Sigmoid colon (tissue), 7 donors: ENCODE measurements around the gene PCBD1. TPM values are rescaled to one million over a fixed set of nuclear protein-coding genes. Genes with fewer than 3 reads are reported as not detected.

Experiments used
- DNase-seq: peaks from one replicate; pipeline ENCODE4 v3.0.0-alpha.2; 2019
- H3K27ac ChIP-seq, 4 donors: fragments of 200-600 bp; sonication (generic); one replicate each; pipeline ENCODE4 v1.5.1; 2016 to 2019; ENCODE audit warnings: mild to moderate bottlenecking in 1 of 4
- H3K27me3 ChIP-seq, 3 donors: fragments of 200-600 bp; sonication (generic); one replicate each; pipeline ENCODE4 v1.5.1; 2019; ENCODE audit warnings: mild to moderate bottlenecking in 1 of 3
- H3K36me3 ChIP-seq, 4 donors: fragments of 200-600 bp; sonication (generic); one replicate each; pipeline ENCODE4 v1.5.1; 2016 to 2019
- H3K4me1 ChIP-seq, 4 donors: fragments of 200-600 bp; sonication (generic); one replicate each; pipeline ENCODE4 v1.5.1; 2017 to 2019
- H3K4me3 ChIP-seq, 4 donors: fragments of 200-600 bp; sonication (generic); one replicate each; pipeline ENCODE4 v1.5.1; 2017 to 2019; ENCODE audit warnings: mild to moderate bottlenecking in 2 of 4, moderate library complexity in 1 of 4
- H3K9me3 ChIP-seq, 4 donors: fragments of 200-600 bp in 3 of 4; sonication (generic) in 3 of 4; one replicate each; pipeline versions ENCODE4 v1.5.1 to v1.6.1; 2013 to 2019
- CTCF ChIP-seq, 4 experiments: fragments of 450-650 bp in 3 of 4; fragments of 200-600 bp in 1 of 4; IDR thresholded peaks; one replicate each; pipeline ENCODE4 v1.5.1; 2016 to 2019; ENCODE audit warnings: antibody characterized with exemption in 4 of 4, mild to moderate bottlenecking in 3 of 4, moderate library complexity in 2 of 4
- EP300 ChIP-seq, 4 donors: sonication (generic); formaldehyde crosslinking; IDR thresholded peaks; one replicate each; pipeline ENCODE4 v1.6.1; 2017; ENCODE audit warnings: antibody characterized with exemption in 4 of 4
- POLR2A ChIP-seq, 2 donors: fragments of 450-650 bp; IDR thresholded peaks; one replicate each; pipeline ENCODE4 v1.6.1; 2016; ENCODE audit warnings: antibody characterized with exemption in 2 of 2, mild to moderate bottlenecking in 2 of 2, moderate library complexity in 2 of 2
- POLR2AphosphoS5 ChIP-seq, 4 donors: sonication (generic); formaldehyde crosslinking; IDR thresholded peaks; one replicate each; pipeline ENCODE4 v1.6.1; 2017; ENCODE audit warnings: antibody characterized with exemption in 4 of 4
- WGBS, 2 donors: extraction: QIAGEN DNeasy Blood & Tissue Kit; methylation state at CpG; one replicate each; pipeline ENCODE4 v1.1.7; 2013; 5-methylcytosine and 5-hydroxymethylcytosine counted together
- intact Hi-C: fragments of 100-400 bp; cut with DNase I; formaldehyde crosslinking; loops from one replicate; pipeline ENCODE4 v1.15.1; 2023
- polyA plus RNA-seq, 3 donors: library from polyadenylated mRNA; stranded (reverse); fragments of 200-250 nt; gene quantifications; one replicate each; pipeline ENCODE4 v1.2.3, GENCODE V29; 2013
- total RNA-seq, 4 donors: library from RNA; depleted of rRNA; stranded (reverse); fragments of >200 nt; gene quantifications; one replicate each; pipeline ENCODE4 v1.1.0, GENCODE V29; 2016
- donor health status: healthy with polysubstance abuse.
- donor health status: Bipolar disorder and iron deficiency.
- donor health status: healthy.

PCBD1 gene
- total and polyA plus RNA-seq, 7 donors, result 82.5 to 135 (median 98.1) TPM

- TF ChIP-seq EP300 (IDR thresholded peaks at IDR 0.05), result no peak
- no peak for TF ChIP-seq CTCF (IDR thresholded peaks at IDR 0.05)
- no peak for TF ChIP-seq POLR2AphosphoS5 (IDR thresholded peaks at IDR 0.05)
- TF ChIP-seq POLR2A (IDR thresholded peaks at IDR 0.05), result no peak
- Histone ChIP-seq H3K4me3 (no peak overlapping the region), H3K4me1 (peaks cover 0 to 6% (median 0%) of the 10 kb centered on the region in 4 donors), H3K9me3 (no peaks in the 10 kb centered on the region), H3K36me3 (peaks cover 0 to 75% (median 11%) of the 10 kb centered on the region in 4 donors), H3K27ac (no peak overlapping the region), H3K27me3 (no peaks in the 10 kb centered on the region)
- no peak for DNase-seq
- WGBS, 2 donors, result 70 to 94% methylated on average over 1 of the region's 1 CpG
- intact Hi-C loops, result no loop called here
These were observed 34.9 kb downstream of the PCBD1 start for GRCh38 chr10:70853457-70853856.

GRCh38 chr10:70853038-70853437 is 35.3 kb downstream of the PCBD1 start:
- intact Hi-C loops, result no loop called here
- TF ChIP-seq EP300 (IDR thresholded peaks at IDR 0.05) (no peak), POLR2AphosphoS5 (IDR thresholded peaks at IDR 0.05) (no peak), CTCF (IDR thresholded peaks at IDR 0.05) (no peak), POLR2A (IDR thresholded peaks at IDR 0.05) (no peak)
- DNase-seq, result no peak
- Histone ChIP-seq H3K9me3 (no peaks in the 10 kb centered on the region), H3K4me1 (peaks cover 0 to 8% (median 1%) of the 10 kb centered on the region in 4 donors), H3K36me3 (peaks cover 0 to 71% (median 11%) of the 10 kb centered on the region in 4 donors), H3K27ac (no peak overlapping the region), H3K27me3 (no peaks in the 10 kb centered on the region), H3K4me3 (no peak overlapping the region)
- 82 to 91% methylated on average over 4 of the region's 4 CpGs for WGBS, 2 donors

- H3K36me3 ChIP-seq, result peaks cover 0 to 59% (median 11%) of the 10 kb centered on the region in 4 donors
These were observed 36.5 kb downstream of the PCBD1 start for GRCh38 chr10:70851597-70852475.

GRCh38 chr10:70850097-70850496 is 38.3 kb downstream of the PCBD1 start:
- H3K27me3 ChIP-seq, result no peaks in the 10 kb centered on the region
- DNase-seq, result no peak
- peaks cover 0 to 18% (median 4%) of the 10 kb centered on the region in 4 donors for H3K4me1 ChIP-seq
- H3K4me3 ChIP-seq, result no peak overlapping the region
- TF ChIP-seq CTCF (IDR thresholded peaks at IDR 0.05), result no peak
- TF ChIP-seq POLR2A (IDR thresholded peaks at IDR 0.05), result no peak
- TF ChIP-seq EP300 (IDR thresholded peaks at IDR 0.05), result no peak
- no peak for TF ChIP-seq POLR2AphosphoS5 (IDR thresholded peaks at IDR 0.05)
- H3K36me3 ChIP-seq, result peaks cover 0 to 60% (median 11%) of the 10 kb centered on the region in 4 donors
- intact Hi-C loops, result no loop called here
- H3K9me3 ChIP-seq, result no peaks in the 10 kb centered on the region
- no peak overlapping the region for H3K27ac ChIP-seq
- WGBS, 2 donors, result 90 to 93% methylated on average over 3 of the region's 3 CpGs

More at GRCh38 chr10:70851597-70852475, 36.5 kb downstream of the PCBD1 start:
- TF ChIP-seq POLR2AphosphoS5 (IDR thresholded peaks at IDR 0.05) (no peak), POLR2A (IDR thresholded peaks at IDR 0.05) (no peak), EP300 (IDR thresholded peaks at IDR 0.05) (no peak), CTCF (IDR thresholded peaks at IDR 0.05) (no peak)
- WGBS, 2 donors, result 44 to 81% methylated on average over 5 of the region's 5 CpGs
- peaks cover 0 to 18% (median 4%) of the 10 kb centered on the region in 4 donors for H3K4me1 ChIP-seq
- no peak overlapping the region for H3K4me3 ChIP-seq
- intact Hi-C loops, result no loop called here
- no peak overlapping the region for H3K27ac ChIP-seq
- DNase-seq, result no peak
- H3K27me3 ChIP-seq, result no peaks in the 10 kb centered on the region
- no peaks in the 10 kb centered on the region for H3K9me3 ChIP-seq
